Karpas-422 (cell line): Measurements from ENCODE around the gene TIMM21. TPM values are rescaled to one million over a fixed set of nuclear protein-coding genes. Genes with fewer than 3 reads are reported as not detected.

Experiments
- DNase-seq: peaks from one replicate; pipeline ENCODE4 v3.0.0-alpha.2; 2015
- H2AFZ ChIP-seq: fragments of 200-600 bp; sonication (generic); 2 replicates; pipeline ENCODE4 v1.6.1; 2014; ENCODE audit warnings: antibody characterized with exemption, low read length, mixed read lengths
- H3K27ac ChIP-seq: fragments of 200-600 bp; sonication (generic); 2 replicates; pipeline ENCODE4 v1.5.1; 2014; ENCODE audit warnings: mild to moderate bottlenecking, low read length, moderate library complexity
- H3K27me3 ChIP-seq: fragments of 200-600 bp; sonication (generic); 2 replicates; pipeline ENCODE4 v1.6.1; 2014; ENCODE audit warnings: low read length, mixed read lengths
- H3K36me3 ChIP-seq: fragments of 200-600 bp; sonication (generic); 2 replicates; pipeline ENCODE4 v1.6.1; 2014; ENCODE audit warnings: low read length, mixed read lengths; ENCODE audit not compliant: insufficient read depth
- H3K4me1 ChIP-seq: fragments of 200-600 bp; sonication (generic); 2 replicates; pipeline ENCODE4 v1.6.1; 2014; ENCODE audit warnings: mild to moderate bottlenecking, low read length, mixed read lengths
- H3K4me2 ChIP-seq: fragments of 200-600 bp; sonication (generic); 2 replicates; pipeline ENCODE4 v1.6.1; 2014; ENCODE audit warnings: low read length, low read depth, mild to moderate bottlenecking; ENCODE audit not compliant: poor library complexity, severe bottlenecking
- H3K4me3 ChIP-seq: fragments of 200-600 bp; sonication (generic); 2 replicates; pipeline ENCODE4 v1.5.1; 2014; ENCODE audit warnings: mild to moderate bottlenecking, antibody characterized with exemption, low read length, mixed read lengths
- H3K79me2 ChIP-seq: fragments of 200-600 bp; sonication (generic); 2 replicates; pipeline ENCODE4 v1.6.1; 2014; ENCODE audit warnings: mild to moderate bottlenecking, low read length, mixed read lengths
- H3K9ac ChIP-seq: fragments of 200-600 bp; sonication (generic); 2 replicates; pipeline ENCODE4 v1.6.0; 2014; ENCODE audit warnings: low read length
- H3K9me2 ChIP-seq: fragments of 200-600 bp; sonication (generic), shearing (Covaris generic); replicated peaks from 2 replicates; pipeline ENCODE4 v1.6.0; 2014; ENCODE audit warnings: mild to moderate bottlenecking, low read length, moderate library complexity; ENCODE audit not compliant: insufficient read depth
- H3K9me3 ChIP-seq: fragments of 300-700, 200-600 bp; sonication (generic); 2 replicates; pipeline ENCODE4 v1.6.1; 2014; ENCODE audit warnings: low read length, mixed read lengths
- H4K20me1 ChIP-seq: fragments of 200-600 bp; sonication (generic); 2 replicates; pipeline ENCODE4 v1.6.1; 2014; ENCODE audit warnings: mild to moderate bottlenecking, antibody characterized with exemption, low read length, low read depth; ENCODE audit not compliant: insufficient read depth
- total RNA-seq: library from RNA; depleted of rRNA; stranded (reverse); fragments of >200 nt; shearing (Covaris generic); gene quantifications from 2 replicates; pipeline ENCODE4 v1.2.3, GENCODE V29; 2014; ENCODE audit warnings: low replicate concordance

Gene TIMM21
- total RNA-seq, 1 experiment from 2014 or later, result 59.3 TPM

DNA sequence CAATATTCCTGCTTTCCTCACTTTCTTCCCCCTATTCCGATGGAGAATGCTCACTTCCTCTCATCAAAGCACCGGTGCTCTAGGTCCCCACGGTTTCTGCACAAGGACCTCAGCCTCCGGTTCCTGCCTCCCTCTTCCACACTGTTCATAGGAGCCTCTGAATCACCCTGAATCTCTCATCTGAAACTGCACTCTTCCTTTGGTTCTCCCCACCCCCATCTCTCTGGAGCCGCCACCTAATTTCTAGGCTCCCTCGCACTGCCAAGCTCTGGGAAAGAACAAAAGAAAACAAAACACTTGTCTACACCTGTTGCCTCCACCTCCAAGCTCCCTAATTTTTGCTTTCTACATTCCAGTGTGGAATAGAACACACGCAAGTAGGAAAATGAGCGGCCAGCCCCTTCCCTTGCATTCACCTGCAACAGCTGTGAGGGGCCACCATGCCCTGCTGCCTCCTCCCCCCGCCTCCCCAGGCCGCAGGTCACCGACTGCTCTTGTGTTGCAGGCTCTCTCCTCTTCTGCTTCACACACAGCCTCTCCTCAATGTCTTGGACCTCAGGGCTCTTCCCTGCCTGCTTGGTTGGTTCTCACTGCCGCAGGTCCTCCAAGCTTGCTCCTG, 10.3 kb upstream of the TIMM21 start:
- H3K27me3 ChIP-seq, result no peaks in the 10 kb centered on the region
- no peak overlapping the region for H3K4me3 ChIP-seq
- no peaks in the 10 kb centered on the region for H3K9me2 ChIP-seq
- no peaks in the 10 kb centered on the region for H3K79me2 ChIP-seq
- no peaks in the 10 kb centered on the region for H4K20me1 ChIP-seq
- H3K4me2 ChIP-seq, result no peak overlapping the region
- no peak for DNase-seq
- H3K9ac ChIP-seq, result no peak overlapping the region
- H3K36me3 ChIP-seq, result no peaks in the 10 kb centered on the region
- 0 out of 2 replicates have a peak, but pooled peaks cover 3% of the 10 kb centered on the region for H3K4me1 ChIP-seq
- H3K27ac ChIP-seq, result no peak overlapping the region
- no peak overlapping the region for H2AFZ ChIP-seq
- H3K9me3 ChIP-seq, result no peaks in the 10 kb centered on the region

DNA sequence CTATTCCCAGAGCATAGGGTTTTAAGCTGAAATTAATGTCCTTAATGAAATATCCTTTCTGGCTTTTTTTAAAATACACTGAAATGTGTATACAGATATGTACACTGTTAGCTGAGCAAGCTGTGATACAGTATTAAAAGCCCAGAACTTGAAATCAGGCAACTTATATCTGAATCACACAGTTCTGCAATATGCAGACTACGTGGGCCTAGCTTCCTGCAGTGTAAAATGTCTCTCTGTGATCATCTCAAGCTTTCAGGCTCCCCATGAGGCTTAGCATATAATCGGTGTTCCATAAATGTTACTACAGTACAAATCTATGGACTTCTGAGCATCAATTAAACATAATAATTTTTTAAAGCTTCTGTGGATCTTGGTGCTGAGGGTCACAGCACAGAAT, 8.9 kb upstream of the TIMM21 start:
- no peaks in the 10 kb centered on the region for H3K9me2 ChIP-seq
- H3K79me2 ChIP-seq, result no peaks in the 10 kb centered on the region
- H3K27ac ChIP-seq, result no peak overlapping the region
- H3K4me2 ChIP-seq, result no peak overlapping the region
- no peak overlapping the region for H2AFZ ChIP-seq
- no peaks in the 10 kb centered on the region for H3K36me3 ChIP-seq
- H3K9me3 ChIP-seq, result no peaks in the 10 kb centered on the region
- H3K4me3 ChIP-seq, result no peak overlapping the region
- H4K20me1 ChIP-seq, result no peaks in the 10 kb centered on the region
- no peaks in the 10 kb centered on the region for H3K27me3 ChIP-seq
- no peak for DNase-seq
- 0 out of 2 replicates have a peak, but pooled peaks cover 3% of the 10 kb centered on the region for H3K4me1 ChIP-seq
- H3K9ac ChIP-seq, result no peak overlapping the region

DNA sequence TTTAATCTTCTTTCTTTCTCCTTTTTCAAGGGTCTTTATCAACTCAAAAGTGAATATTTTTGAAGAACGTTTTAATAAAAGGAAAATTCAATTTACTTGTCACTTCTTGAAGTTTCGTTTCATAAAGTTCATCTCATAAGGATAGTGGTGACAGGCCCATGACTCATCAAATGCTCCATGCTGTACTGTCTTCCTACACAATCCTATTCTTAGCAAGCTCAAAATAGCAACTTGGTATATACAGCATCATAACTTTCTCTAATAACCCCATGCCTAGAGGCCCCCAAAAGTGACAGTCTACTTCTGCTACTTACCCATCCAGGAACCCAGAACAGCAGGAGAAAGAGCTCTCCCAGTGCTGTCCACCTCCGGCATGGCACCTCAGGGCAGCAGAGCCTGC, 8.4 kb upstream of the TIMM21 start:
- H3K27me3 ChIP-seq, result no peaks in the 10 kb centered on the region
- DNase-seq, result no peak
- no peaks in the 10 kb centered on the region for H3K9me3 ChIP-seq
- no peaks in the 10 kb centered on the region for H3K79me2 ChIP-seq
- no peak overlapping the region for H3K4me3 ChIP-seq
- H2AFZ ChIP-seq, result no peak overlapping the region
- no peak overlapping the region for H3K9ac ChIP-seq
- no peak overlapping the region for H3K27ac ChIP-seq
- H3K4me2 ChIP-seq, result no peak overlapping the region
- no peaks in the 10 kb centered on the region for H3K36me3 ChIP-seq
- 0 out of 2 replicates have a peak, but pooled peaks cover 3% of the 10 kb centered on the region for H3K4me1 ChIP-seq
- H4K20me1 ChIP-seq, result no peaks in the 10 kb centered on the region
- no peaks in the 10 kb centered on the region for H3K9me2 ChIP-seq

DNA sequence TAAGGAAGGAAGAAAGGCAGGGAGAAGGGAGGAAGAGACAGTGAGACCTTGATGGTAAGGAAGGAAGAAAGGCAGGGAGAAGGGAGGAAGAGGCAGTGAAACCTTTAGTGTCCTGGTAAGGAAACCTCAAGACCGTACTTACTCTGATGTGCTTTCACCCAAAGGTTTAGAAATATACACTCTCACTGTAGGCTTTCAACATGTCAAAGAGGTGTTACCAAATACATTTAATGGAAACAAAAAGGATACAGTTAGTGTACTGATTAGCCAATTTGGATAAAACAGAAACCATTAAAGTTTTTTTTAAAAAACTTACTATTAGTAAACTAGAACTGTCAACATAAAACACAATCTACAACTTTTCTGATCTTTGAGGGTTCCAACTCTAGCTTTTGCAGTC, 7.7 kb upstream of the TIMM21 start:
- no peaks in the 10 kb centered on the region for H3K4me1 ChIP-seq
- H3K79me2 ChIP-seq, result no peaks in the 10 kb centered on the region
- H2AFZ ChIP-seq, result no peak overlapping the region
- H3K4me2 ChIP-seq, result no peak overlapping the region
- no peaks in the 10 kb centered on the region for H3K27me3 ChIP-seq
- H3K9me3 ChIP-seq, result no peaks in the 10 kb centered on the region
- H3K36me3 ChIP-seq, result no peaks in the 10 kb centered on the region
- no peak overlapping the region for H3K27ac ChIP-seq
- no peak overlapping the region for H3K9ac ChIP-seq
- DNase-seq, result no peak
- H4K20me1 ChIP-seq, result no peaks in the 10 kb centered on the region
- H3K9me2 ChIP-seq, result no peaks in the 10 kb centered on the region
- no peak overlapping the region for H3K4me3 ChIP-seq

DNA sequence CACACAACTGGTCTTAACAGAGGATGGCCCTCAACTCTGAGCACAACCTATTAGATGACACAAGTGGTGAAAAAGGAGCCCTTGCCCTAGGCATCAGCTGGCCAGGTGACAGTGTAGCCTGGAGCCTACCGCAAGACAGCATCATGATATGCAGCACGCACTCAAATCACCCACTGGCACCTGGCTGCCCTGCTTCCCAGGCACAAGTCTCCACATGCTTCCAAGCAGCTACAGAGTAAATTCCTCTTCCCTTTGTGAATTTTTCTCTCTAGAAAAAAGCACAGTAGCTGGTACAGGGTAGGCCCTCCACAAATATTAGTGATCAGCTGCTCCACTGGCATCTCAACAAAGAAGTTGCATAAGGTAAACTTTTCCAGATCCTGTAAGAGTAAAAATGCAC, 6.7 kb upstream of the TIMM21 start:
- H3K9me3 ChIP-seq, result no peaks in the 10 kb centered on the region
- H3K4me2 ChIP-seq, result no peak overlapping the region
- DNase-seq, result no peak
- H3K27me3 ChIP-seq, result no peaks in the 10 kb centered on the region
- H2AFZ ChIP-seq, result no peak overlapping the region
- H3K4me3 ChIP-seq, result no peak overlapping the region
- no peaks in the 10 kb centered on the region for H3K9me2 ChIP-seq
- no peaks in the 10 kb centered on the region for H3K79me2 ChIP-seq
- no peaks in the 10 kb centered on the region for H3K36me3 ChIP-seq
- peaks cover 3% of the 10 kb centered on the region for H3K4me1 ChIP-seq
- no peak overlapping the region for H3K27ac ChIP-seq
- no peak overlapping the region for H3K9ac ChIP-seq
- no peaks in the 10 kb centered on the region for H4K20me1 ChIP-seq

DNA sequence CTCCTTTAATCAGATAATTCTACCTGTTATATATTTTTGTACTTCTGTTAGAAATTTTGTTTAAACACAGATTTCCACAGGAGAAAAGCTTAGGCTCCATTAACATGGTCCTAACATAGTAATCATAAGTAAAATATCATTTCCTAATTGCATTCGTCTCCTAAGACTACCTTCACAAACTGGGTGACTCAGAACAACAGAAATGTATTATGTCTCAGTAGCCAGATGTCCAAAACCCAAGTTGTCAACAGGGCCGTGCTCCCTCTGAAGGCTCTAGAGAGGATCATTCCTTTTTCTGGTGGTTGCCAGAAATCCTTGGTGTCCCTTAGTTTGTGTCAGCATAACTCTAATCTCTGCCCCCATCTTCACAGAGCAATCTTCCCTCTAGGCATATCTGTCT, 6.1 kb upstream of the TIMM21 start:
- Histone ChIP-seq H3K4me2 (no peak overlapping the region), H3K9me3 (no peaks in the 10 kb centered on the region), H3K27ac (no peak overlapping the region), H3K9me2 (no peaks in the 10 kb centered on the region), H3K36me3 (no peaks in the 10 kb centered on the region), H3K4me3 (no peak overlapping the region), H3K27me3 (no peaks in the 10 kb centered on the region), H3K9ac (no peak overlapping the region), H3K79me2 (no peaks in the 10 kb centered on the region), H2AFZ (no peak overlapping the region), H4K20me1 (no peaks in the 10 kb centered on the region), H3K4me1 (peaks cover 9% of the 10 kb centered on the region)
- no peak for DNase-seq

DNA sequence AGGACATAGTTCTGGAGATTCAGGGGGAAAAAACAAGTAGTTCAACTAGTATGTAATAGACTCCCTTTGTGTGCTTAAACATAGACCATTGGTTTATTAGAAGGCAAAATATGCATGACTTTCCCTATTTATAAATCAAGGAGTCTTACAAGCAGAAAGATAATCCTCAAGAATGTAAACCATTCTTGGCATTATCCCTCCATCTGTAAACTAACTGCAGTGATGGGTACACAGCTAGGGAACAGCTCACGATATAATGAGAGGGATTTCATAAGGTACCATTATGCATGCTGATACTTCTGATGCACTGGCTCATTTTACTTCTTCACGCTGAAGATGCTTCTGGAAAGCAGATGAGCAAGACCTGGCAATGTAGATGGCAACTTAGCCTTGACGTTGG, 1.6 kb upstream of the TIMM21 start:
- H2AFZ ChIP-seq, result peak overlapping the region; percentile 85
- no peaks in the 10 kb centered on the region for H3K9me3 ChIP-seq
- H3K36me3 ChIP-seq, result peaks cover 8% of the 10 kb centered on the region; the same call in 1 of the 2 replicates
- peaks cover 8% of the 10 kb centered on the region; the same call in 1 of the 2 replicates for H4K20me1 ChIP-seq
- peak overlapping the region; percentile 95 for H3K4me3 ChIP-seq
- H3K27ac ChIP-seq, result no peak overlapping the region
- peaks cover 39% of the 10 kb centered on the region for H3K4me1 ChIP-seq
- H3K9ac ChIP-seq, result peak overlapping the region; percentile 89
- H3K79me2 ChIP-seq, result peaks cover 33% of the 10 kb centered on the region
- H3K4me2 ChIP-seq, result peak overlapping the region; percentile 96
- H3K9me2 ChIP-seq, result no peaks in the 10 kb centered on the region
- no peaks in the 10 kb centered on the region for H3K27me3 ChIP-seq
- DNase-seq, result no peak

DNA sequence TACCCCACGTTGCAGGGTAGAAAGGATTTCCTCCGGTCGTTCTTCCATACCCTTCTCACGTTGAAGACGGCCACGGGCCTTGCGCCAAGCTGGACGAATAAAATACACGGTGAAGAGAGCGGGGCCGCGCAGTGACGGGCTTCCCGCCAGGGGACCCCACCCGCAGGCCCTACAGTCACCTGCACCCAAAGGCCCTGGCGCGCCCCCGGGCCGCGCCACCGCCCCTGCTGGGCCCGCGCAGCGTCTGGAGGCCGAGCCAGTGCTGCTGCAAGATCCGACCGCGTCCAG, 888 bp upstream of the TIMM21 start:
- Histone ChIP-seq H3K27ac (no peak overlapping the region), H3K4me3 (peak overlapping the region; percentile 95), H3K36me3 (peaks cover 11% of the 10 kb centered on the region; the same call in 1 of the 2 replicates), H3K9ac (peak overlapping the region; percentile 89), H3K27me3 (no peaks in the 10 kb centered on the region), H3K4me2 (peak overlapping the region; percentile 96), H3K79me2 (peaks cover 40% of the 10 kb centered on the region), H3K9me2 (no peaks in the 10 kb centered on the region), H3K4me1 (peaks cover 42% of the 10 kb centered on the region), H3K9me3 (no peaks in the 10 kb centered on the region), H4K20me1 (peaks cover 9% of the 10 kb centered on the region; the same call in 1 of the 2 replicates), H2AFZ (peak overlapping the region; percentile 85)
- no peak for DNase-seq
